ENCODE results near the gene SIPA1.

The SIPA1 gene

DNA sequence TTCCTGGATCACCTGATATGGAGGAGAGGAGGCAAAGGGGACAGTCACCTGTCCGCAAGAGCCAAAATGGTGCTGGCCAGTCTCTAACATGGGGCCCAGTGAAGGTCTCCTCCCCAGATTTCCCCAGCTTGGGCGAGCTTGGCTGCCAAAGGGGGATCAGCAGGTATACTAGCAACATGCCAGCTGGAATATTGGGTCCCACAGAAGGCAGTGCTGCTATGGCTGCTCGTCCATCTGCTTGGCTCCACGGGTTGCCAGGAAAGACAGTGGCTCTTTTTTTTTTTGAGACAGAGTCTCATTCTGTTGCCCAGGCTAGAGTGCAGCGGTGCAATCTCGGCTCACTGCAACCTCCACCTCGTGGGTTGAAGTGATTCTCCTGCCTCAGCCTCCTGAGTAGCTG is 61.4 kb downstream of the SIPA1 start:
- Histone ChIP-seq H3K27ac (ENCODE audit: low read depth, low read length, severe bottlenecking) (no peak overlapping the region), H3K36me3 (ENCODE audit: control insufficient read depth, insufficient read depth, low read length) (no peaks in the 10 kb centered on the region), H3K4me3 (ENCODE audit: extremely low read depth, insufficient read depth, low read length, poor library complexity, severe bottlenecking) (no peak overlapping the region), H3K4me1 (ENCODE audit: control insufficient read depth, insufficient read depth, low read length, poor library complexity, severe bottlenecking) (no peaks in the 10 kb centered on the region), H3K9me3 (ENCODE audit: control insufficient read depth, low read length) (peaks cover 3% of the 10 kb centered on the region)
- WGBS, 2 experiments (ENCODE audit: insufficient coverage in 2 of 2), result 75 to 79% methylated on average over 4 to 7 of the region's 7 CpGs

DNA sequence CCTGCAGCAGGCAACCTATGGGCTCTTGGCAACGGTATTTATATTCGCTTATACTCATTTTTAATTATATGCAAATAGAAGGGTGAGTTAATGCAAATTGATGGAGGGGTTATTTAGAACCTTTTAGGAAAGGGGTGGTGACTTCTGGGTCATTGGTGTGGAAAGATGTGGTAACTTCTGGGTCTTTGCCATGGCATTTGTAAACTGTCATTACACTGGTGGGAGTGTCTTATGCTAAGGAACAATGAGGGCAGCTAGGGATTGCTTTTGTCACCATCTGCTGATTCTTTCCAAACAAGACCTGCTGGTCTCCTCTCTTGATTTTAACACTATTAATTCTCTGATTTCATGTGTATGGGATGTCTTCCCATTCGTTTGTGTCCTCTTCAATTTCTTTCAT is 62.5 kb downstream of the SIPA1 start:
- no CpG with 5 or more reads among the region's 3 CpGs for WGBS, 2 experiments (ENCODE audit: insufficient coverage in 2 of 2)
- no peaks in the 10 kb centered on the region for H3K36me3 ChIP-seq (ENCODE audit: control insufficient read depth, insufficient read depth, low read length)
- no peaks in the 10 kb centered on the region for H3K4me1 ChIP-seq (ENCODE audit: control insufficient read depth, insufficient read depth, low read length, poor library complexity, severe bottlenecking)
- H3K4me3 ChIP-seq (ENCODE audit: extremely low read depth, insufficient read depth, low read length, poor library complexity, severe bottlenecking), result no peak overlapping the region
- H3K9me3 ChIP-seq (ENCODE audit: control insufficient read depth, low read length), result peaks cover 3% of the 10 kb centered on the region
- no peak overlapping the region for H3K27ac ChIP-seq (ENCODE audit: low read depth, low read length, severe bottlenecking)

All from mesodermal cell (in vitro differentiated cells).